Keratinocyte (primary cell): ENCODE results near the gene STK4.

Source experiments
- CTCF ChIP-seq, 3 experiments: IDR thresholded peaks in 1 of 3; conservative IDR thresholded peaks in 1 of 3; optimal IDR thresholded peaks in 1 of 3; 2 replicates in 2 of 3; 3 replicates in 1 of 3; pipeline versions ENCODE3 to v1.5.1; 2011; ENCODE audit warnings: low read length in 3 of 3, mild to moderate bottlenecking in 3 of 3, moderate library complexity in 2 of 3, control low read depth in 1 of 3, inconsistent platforms in 1 of 3; ENCODE audit not compliant: insufficient read depth in 2 of 3; ENCODE audit errors: extremely low read depth in 1 of 3
- EZH2 ChIP-seq: IDR thresholded peaks from one replicate; pipeline ENCODE4 v1.6.1; 2012; ENCODE audit warnings: inconsistent platforms, mild to moderate bottlenecking, low read length, moderate library complexity

GRCh38 chr20:45037635-45038034 lies 71.3 kb downstream of the STK4 start:
- no peak for TF ChIP-seq CTCF (optimal IDR thresholded peaks at IDR 0.05 in 1 of 3, IDR thresholded peaks at IDR 0.05 in 1 of 3, conservative IDR thresholded peaks at IDR 0.05 in 1 of 3; ENCODE audit: extremely low read depth in 1 of 3, insufficient read depth in 2 of 3, low read length in 3 of 3)
- TF ChIP-seq EZH2 = no peak
